K562 treated with DMSO at 1 percent for 24 hours (cell line): Measurements from ENCODE around the gene PDPR. TPM values are rescaled to one million over a fixed set of nuclear protein-coding genes. Genes with fewer than 3 reads are reported as not detected.

Experiments used
- total RNA-seq: library from RNA; unstranded; fragments of 300-600 nt; gene quantifications from 2 replicates; pipeline ENCODE4 v1.2.3, GENCODE V29; 2022; ENCODE audit warnings: low read depth; ENCODE audit not compliant: insufficient read depth

PDPR gene
- total RNA-seq: 19.9 and 22.2 TPM in 2 replicates

DNA sequence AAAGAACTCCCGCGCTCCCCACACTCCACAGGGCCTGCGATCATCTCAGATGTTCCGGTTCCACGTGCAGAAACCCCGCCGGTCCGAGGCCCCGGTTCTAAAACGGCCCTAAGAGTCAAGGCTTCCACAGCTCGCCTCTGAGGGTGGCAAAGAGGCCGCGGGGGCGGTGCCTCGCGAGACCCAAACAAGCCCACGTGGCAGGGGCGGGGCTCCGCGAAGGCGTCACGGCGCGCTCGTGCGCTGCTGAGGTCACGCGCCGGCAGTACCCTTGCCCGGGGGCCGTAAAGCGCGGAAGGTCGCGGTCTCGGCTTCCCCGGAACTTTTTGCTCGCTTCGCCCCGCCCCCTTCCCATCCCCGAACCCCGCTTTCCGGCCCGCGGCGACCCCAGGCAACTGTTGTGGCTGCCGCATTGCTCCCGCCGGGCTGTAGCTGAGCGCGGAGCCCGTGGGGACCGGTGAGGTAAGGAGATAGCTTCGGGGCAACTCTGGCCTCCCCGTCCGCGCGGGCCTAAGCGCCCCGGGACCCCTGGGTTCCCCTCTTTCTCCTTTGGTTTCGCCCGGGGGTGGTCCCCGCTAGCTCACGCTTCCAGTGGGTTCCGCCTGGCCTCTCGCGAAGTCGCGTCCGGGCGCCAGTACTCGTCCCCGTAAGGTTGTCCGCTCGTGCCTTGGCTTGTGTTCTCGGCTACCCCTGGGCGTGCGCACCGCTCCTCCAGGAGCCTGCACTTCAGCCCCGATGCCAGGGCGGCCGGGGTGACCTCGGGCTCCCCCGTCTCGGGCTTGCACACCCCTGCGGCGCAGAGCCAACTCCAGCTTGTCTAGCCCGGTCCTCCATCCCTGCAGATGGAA is at the start of gene PDPR:
Gene PDPR (plus strand): TSS at position 351 of the 845 bp plus-strand sequence. CDS start 6,161 bp downstream, outside the sequence.

GRCh38 chr16:70173212-70173837 is 59.2 kb downstream of the PDPR start, which contains the start of gene CLEC18C:
TSS of gene CLEC18C (plus strand) at chr16:70173787. CDS start at chr16:70174279, 492 bp downstream.

Other genes with a start within 250 kb of the PDPR start
- 0.81 and 1.0 TPM in 2 replicates for gene CLEC18A, start 163.0 kb upstream of the PDPR start, total RNA-seq
- gene CLEC18C, start 59.5 kb downstream of the PDPR start, total RNA-seq: 0.51 and 0.63 TPM in 2 replicates
- 22.0 and 24.3 TPM in 2 replicates for gene EXOSC6, start 137.6 kb downstream of the PDPR start, total RNA-seq
- gene AARS1, start 175.2 kb downstream of the PDPR start, total RNA-seq: 284 and 307 TPM in 2 replicates
- 18.0 and 19.6 TPM in 2 replicates for gene DDX19B, start 184.9 kb downstream of the PDPR start, total RNA-seq
- gene DDX19A, start 232.6 kb downstream of the PDPR start, total RNA-seq: 30.9 and 31.2 TPM in 2 replicates